K562 (cell line): Measurements from ENCODE around the gene SLC11A1. TPM values are rescaled to one million over a fixed set of nuclear protein-coding genes. Genes with fewer than 3 reads are reported as not detected.

ENCODE experiments used
- CBFA2T2 ChIP-seq: fragments of 450-650 bp; conservative IDR thresholded peaks from 2 replicates; pipeline ENCODE4 v1.6.1; 2017; ENCODE audit warnings: mild to moderate bottlenecking
- COPS2 ChIP-seq: fragments of 450-650 bp; conservative IDR thresholded peaks from 2 replicates; pipeline ENCODE4 v1.6.1; 2016; ENCODE audit warnings: mild to moderate bottlenecking, moderate library complexity
- CTBP1 ChIP-seq: fragments of 450-650 bp; IDR thresholded peaks from 2 replicates; pipeline ENCODE4 v1.6.1; 2016; ENCODE audit warnings: borderline replicate concordance
- E2F3 ChIP-seq: fragments of 250-450 bp; sonication (Bioruptor Pico); IDR thresholded peaks from 2 replicates; pipeline ENCODE4 v1.4.0; 2020; ENCODE audit warnings: mild to moderate bottlenecking
- GATA2 ChIP-seq: sonication (generic); formaldehyde crosslinking; IDR thresholded peaks from 2 replicates; pipeline ENCODE4 v1.4.0; 2020; ENCODE audit warnings: mild to moderate bottlenecking, missing genetic modification reagents
- HMBOX1 ChIP-seq: sonication (generic); IDR thresholded peaks from 2 replicates; pipeline ENCODE4 v1.6.1; 2016
- ID3 ChIP-seq, 2 experiments: fragments of 250-450 bp in 1 of 2; fragments of 450-650 bp in 1 of 2; sonication (Bioruptor Pico) in 1 of 2; IDR thresholded peaks; 2 replicates each; pipeline versions ENCODE4 v1.6.1 to v1.8.0; 2016 to 2021; ENCODE audit warnings: mild to moderate bottlenecking in 2 of 2, moderate library complexity in 2 of 2, missing compliant biosample characterization in 1 of 2, missing genetic modification characterization in 1 of 2
- JUNB ChIP-seq: fragments of 450-650 bp; formaldehyde crosslinking; conservative IDR thresholded peaks from 2 replicates; pipeline ENCODE4 v1.4.0; 2020; ENCODE audit warnings: mild to moderate bottlenecking
- NCOA1 ChIP-seq: fragments of 450-650 bp; IDR thresholded peaks from 2 replicates; pipeline ENCODE4 v1.6.1; 2016; ENCODE audit warnings: low read depth
- NR3C1 ChIP-seq: sonication (generic); formaldehyde crosslinking; IDR thresholded peaks from 2 replicates; pipeline ENCODE4 v1.8.1; 2022; ENCODE audit warnings: missing genetic modification reagents
- PKNOX1 ChIP-seq: fragments of 450-650 bp; IDR thresholded peaks from 2 replicates; pipeline ENCODE4 v1.6.1; 2016
- SNAPC5 ChIP-seq: fragments of 250-450 bp; sonication (Bioruptor Pico); IDR thresholded peaks from 2 replicates; pipeline ENCODE4 v1.8.0; 2021; ENCODE audit warnings: moderate library complexity, mild to moderate bottlenecking, inconsistent platforms
- TAF9B ChIP-seq: fragments of 450-650 bp; IDR thresholded peaks from 2 replicates; pipeline ENCODE4 v1.6.1; 2018; ENCODE audit warnings: mild to moderate bottlenecking; ENCODE audit not compliant: partially characterized antibody
- TFAP4 ChIP-seq: sonication (generic); formaldehyde crosslinking; IDR thresholded peaks from 2 replicates; pipeline ENCODE4 v1.8.0; 2022; ENCODE audit warnings: missing genetic modification reagents, mild to moderate bottlenecking, moderate library complexity, borderline replicate concordance
- THRB ChIP-seq: fragments of 450-650 bp; formaldehyde crosslinking; conservative IDR thresholded peaks from 2 replicates; pipeline ENCODE4 v1.4.0; 2022; ENCODE audit warnings: mild to moderate bottlenecking, missing genetic modification characterization
- ZNF274 ChIP-seq: IDR thresholded peaks from 2 replicates; pipeline ENCODE4 v1.6.1; 2011; ENCODE audit warnings: low read depth, mild to moderate bottlenecking, low read length, moderate library complexity, borderline replicate concordance
- polyA plus RNA-seq, 8 experiments: library from polyadenylated mRNA; depleted of rRNA in 4 of 8; stranded (reverse) in 5 of 8; unstranded in 3 of 8; fragments of >200 nt; fragmentation: Nextera tagmentation in 2 of 8; fragmentation: Illumina TruSeq in 1 of 8; extraction: Ambion mirVana in 2 of 8; extraction: Trizol in 1 of 8; gene quantifications; 2 replicates each; pipeline versions ENCODE4 v1.2.1 to v1.2.3, GENCODE V29; 2011 to 2014; ENCODE audit warnings: inconsistent platforms in 1 of 8, missing spikeins in 1 of 8
- total RNA-seq, 7 experiments: library from RNA; depleted of rRNA in 6 of 7; stranded (reverse); fragments of >200 nt in 6 of 7; fragmentation: Illumina TruSeq in 2 of 7; extraction: Trizol in 2 of 7; gene quantifications; 2 replicates each; pipeline versions ENCODE4 v1.2.1 to v1.2.3, GENCODE V29; 2011 to 2021; ENCODE audit warnings: low replicate concordance in 1 of 7
- TF ChIP-seq, protein P1 (sequence below): fragments of 250-450 bp; sonication (Bioruptor Pico); IDR thresholded peaks from 2 replicates; pipeline ENCODE4 v1.5.0; 2022; ENCODE audit warnings: mild to moderate bottlenecking

SLC11A1 gene
- total and polyA plus RNA-seq, 9 of the 15 experiments (the other 6 are each of a cell fraction or from before 2014, with no cell fraction given), result 0.35 to 1.6 (median 0.65) TPM

DNA sequence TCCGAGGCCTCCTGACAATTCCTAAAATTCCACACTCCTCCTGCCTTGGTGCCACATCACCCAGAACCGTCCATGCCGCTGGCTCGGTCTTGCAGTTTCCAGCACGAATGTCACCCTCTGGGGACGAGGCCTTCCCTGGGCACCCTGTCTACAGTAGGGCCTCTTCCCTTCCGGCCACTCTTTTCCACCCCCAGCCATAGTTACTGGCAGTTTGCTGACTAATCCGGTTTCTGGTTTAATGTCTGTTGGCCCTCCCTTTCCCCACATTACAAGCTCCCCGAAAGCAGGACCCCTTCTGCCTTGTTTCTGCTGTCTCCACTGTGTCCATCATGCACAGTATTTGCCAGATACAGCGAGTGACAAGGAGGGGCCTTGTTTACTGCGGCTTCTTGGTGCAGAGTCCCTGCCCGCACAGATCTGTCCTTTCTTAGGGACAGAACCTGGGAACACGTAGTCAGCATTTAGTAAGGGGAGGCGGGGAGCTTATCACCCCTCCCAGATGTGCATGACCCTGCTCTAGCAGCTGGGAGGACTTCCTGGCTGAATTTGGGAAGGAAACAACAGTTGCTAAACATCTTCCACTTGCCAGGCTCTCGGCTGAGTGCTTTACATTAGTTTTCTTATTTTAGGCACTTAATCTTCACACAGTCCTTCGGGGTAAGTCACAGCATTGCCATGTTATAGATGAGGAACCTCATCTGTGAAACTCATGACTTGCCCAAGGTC is 49.0 kb upstream of the SLC11A1 start (continued):
- TF ChIP-seq HMBOX1, result peak; percentile 79
- no peak for TF ChIP-seq COPS2
- peak; percentile 71 for TF ChIP-seq TAF9B
- peak; percentile 96 for TF ChIP-seq TFAP4 (CRISPR knock-in tag)
- TF ChIP-seq, protein P1, sequence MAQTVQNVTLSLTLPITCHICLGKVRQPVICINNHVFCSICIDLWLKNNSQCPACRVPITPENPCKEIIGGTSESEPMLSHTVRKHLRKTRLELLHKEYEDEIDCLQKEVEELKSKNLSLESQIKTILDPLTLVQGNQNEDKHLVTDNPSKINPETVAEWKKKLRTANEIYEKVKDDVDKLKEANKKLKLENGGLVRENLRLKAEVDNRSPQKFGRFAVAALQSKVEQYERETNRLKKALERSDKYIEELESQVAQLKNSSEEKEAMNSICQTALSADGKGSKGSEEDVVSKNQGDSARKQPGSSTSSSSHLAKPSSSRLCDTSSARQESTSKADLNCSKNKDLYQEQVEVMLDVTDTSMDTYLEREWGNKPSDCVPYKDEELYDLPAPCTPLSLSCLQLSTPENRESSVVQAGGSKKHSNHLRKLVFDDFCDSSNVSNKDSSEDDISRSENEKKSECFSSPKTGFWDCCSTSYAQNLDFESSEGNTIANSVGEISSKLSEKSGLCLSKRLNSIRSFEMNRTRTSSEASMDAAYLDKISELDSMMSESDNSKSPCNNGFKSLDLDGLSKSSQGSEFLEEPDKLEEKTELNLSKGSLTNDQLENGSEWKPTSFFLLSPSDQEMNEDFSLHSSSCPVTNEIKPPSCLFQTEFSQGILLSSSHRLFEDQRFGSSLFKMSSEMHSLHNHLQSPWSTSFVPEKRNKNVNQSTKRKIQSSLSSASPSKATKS (CRISPR knock-in tag), result no peak
- peak; percentile 86 for TF ChIP-seq CTBP1
- peak; percentile 72 for TF ChIP-seq CBFA2T2
- TF ChIP-seq PKNOX1, result peak; percentile 84
- TF ChIP-seq NCOA1, result peak; percentile 57
- TF ChIP-seq JUNB, result no peak
- peak; percentile 77 for TF ChIP-seq GATA2 (CRISPR knock-in tag)
- no peak for TF ChIP-seq NR3C1 (CRISPR knock-in tag)
- TF ChIP-seq THRB, result no peak
- TF ChIP-seq SNAPC5 (CRISPR knock-in tag), result no peak
- no peak for TF ChIP-seq ID3 (CRISPR knock-in tag; IDR thresholded peaks at IDR 0.05)
- peak; percentile 59; the same call in 1 of the 2 replicates for TF ChIP-seq ID3 (tag; IDR thresholded peaks at IDR 0.05)
- TF ChIP-seq ZNF274, result no peak
- no peak for TF ChIP-seq E2F3 (CRISPR knock-in tag)
